Astrocyte of the spinal cord (primary cell): ENCODE data around the gene LSG1.

Source experiments
- DNase-seq: peaks from one replicate; pipeline ENCODE4 v3.0.0; 2011; ENCODE audit warnings: low read depth, low spot score
- H3K4me3 ChIP-seq: 2 replicates; pipeline ENCODE4 v1.5.1; 2011; ENCODE audit warnings: low read depth, mild to moderate bottlenecking, low read length, moderate library complexity
- in situ Hi-C: cut with HindIII; loops from 2 replicates; pipeline ENCODE4 v1.10.0; 2017; ENCODE audit warnings: low sequenced_read_pairs
- TF ChIP-seq, protein P1 (sequence below): IDR thresholded peaks from 2 replicates; pipeline ENCODE4 v1.5.1; 2012; ENCODE audit warnings: low read depth, mild to moderate bottlenecking, low read length, inconsistent platforms

Gene LSG1

DNA sequence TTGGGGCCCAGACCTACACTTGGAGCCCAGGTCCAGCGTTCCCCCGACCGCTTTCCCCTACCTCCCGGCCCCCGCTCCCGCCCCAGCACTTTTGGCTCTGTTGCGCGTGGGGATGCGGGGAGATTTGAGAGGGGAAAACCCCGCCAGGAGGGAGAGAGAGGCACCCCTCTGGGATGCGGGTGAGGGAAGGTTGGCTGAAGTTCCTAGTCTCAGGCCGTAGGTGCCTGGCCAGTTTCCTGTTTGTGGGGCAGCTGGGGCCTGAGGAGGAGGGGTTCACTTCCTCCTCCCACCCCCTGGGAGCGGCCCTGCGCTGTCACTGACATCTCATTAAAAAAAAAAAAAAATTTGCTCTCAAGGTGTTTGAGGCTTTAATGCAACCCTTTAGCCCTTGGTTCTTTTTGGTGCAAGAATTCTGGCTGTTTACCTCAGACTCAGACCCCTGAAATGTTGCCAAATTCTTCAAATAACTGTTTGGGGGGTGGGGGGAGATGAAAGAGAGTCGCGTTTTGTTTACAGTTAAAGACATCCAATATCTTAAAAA is 16.3 kb upstream of the LSG1 start:
- DNase-seq, result peak; percentile 29
- peak overlapping the region; percentile 86 for H3K4me3 ChIP-seq
- in situ Hi-C loops, result loop anchor here (10.0 kb wide), 1 partner anchor 567 kb away; no protein-coding TSS in a partner anchor

DNA sequence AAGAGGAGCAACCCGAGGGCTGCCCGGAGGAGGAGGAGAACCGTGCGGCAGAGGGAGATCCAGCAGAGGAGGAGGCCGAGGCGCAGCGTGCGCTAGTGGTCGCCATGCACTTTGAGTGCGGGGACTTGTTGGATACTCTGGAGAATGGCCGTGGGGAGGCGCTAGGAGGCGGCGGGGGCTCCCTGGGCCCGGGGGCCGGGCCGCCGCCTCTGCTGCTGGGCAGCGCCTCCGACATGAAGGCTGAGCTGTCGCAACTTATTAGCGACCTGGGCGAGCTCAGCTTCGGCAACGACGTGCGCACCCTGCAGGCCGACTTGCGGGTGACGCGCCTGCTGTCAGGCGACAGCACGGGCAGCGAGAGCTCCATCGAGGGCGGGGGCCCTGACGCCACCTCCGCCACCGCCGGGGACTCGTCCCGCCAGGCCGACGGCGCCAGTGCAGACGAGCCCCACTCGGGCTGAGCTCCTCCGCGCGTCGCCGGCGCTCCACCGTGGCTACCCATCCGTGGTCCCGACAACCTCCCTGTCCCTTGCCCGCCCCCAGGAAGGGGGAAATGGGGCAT is 15.7 kb upstream of the LSG1 start:
- DNase-seq, result peak; percentile 68
- in situ Hi-C loops, result loop anchor here (10.0 kb wide), 1 partner anchor 567 kb away; no protein-coding TSS in a partner anchor
- H3K4me3 ChIP-seq, result peak overlapping the region; percentile 86
- TF ChIP-seq, protein P1, sequence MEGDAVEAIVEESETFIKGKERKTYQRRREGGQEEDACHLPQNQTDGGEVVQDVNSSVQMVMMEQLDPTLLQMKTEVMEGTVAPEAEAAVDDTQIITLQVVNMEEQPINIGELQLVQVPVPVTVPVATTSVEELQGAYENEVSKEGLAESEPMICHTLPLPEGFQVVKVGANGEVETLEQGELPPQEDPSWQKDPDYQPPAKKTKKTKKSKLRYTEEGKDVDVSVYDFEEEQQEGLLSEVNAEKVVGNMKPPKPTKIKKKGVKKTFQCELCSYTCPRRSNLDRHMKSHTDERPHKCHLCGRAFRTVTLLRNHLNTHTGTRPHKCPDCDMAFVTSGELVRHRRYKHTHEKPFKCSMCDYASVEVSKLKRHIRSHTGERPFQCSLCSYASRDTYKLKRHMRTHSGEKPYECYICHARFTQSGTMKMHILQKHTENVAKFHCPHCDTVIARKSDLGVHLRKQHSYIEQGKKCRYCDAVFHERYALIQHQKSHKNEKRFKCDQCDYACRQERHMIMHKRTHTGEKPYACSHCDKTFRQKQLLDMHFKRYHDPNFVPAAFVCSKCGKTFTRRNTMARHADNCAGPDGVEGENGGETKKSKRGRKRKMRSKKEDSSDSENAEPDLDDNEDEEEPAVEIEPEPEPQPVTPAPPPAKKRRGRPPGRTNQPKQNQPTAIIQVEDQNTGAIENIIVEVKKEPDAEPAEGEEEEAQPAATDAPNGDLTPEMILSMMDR, result peak; percentile 18

More for the DNA sequence above, 16.3 kb upstream of the LSG1 start:
- TF ChIP-seq, protein P1, result no peak

DNA sequence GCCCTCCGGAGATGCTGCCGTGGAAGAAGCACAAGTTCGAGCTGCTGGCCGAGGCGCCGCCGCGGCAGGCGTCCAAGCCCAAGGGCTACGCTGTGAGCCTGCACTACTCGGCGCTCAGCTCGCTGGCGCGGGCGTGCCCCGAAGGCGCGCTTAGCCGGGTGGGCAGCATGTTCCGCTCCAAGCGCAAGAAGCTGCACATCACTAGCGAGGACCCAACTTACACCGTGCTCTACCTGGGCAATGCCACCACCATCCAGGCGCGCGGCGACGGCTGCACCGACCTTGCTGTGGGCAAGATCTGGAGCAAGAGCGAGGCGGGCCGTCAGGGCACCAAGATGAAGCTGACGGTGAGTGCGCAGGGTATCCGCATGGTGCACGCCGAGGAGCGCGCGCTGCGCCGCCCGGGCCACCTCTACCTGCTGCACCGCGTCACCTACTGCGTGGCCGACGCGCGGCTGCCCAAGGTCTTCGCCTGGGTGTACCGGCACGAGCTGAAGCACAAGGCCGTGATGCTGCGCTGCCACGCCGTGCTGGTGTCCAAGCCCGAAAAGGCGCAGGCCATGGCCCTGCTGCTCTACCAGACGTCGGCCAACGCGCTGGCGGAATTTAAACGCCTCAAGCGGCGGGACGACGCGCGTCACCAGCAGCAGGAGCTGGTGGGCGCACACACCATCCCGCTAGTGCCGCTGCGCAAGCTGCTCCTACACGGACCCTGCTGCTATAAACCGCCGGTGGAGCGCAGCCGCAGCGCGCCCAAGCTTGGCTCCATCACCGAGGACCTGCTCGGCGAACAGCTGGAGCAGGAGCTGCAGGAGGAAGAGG is 15.0 kb upstream of the LSG1 start:
- TF ChIP-seq, protein P1, result no peak
- peak; percentile 54 for DNase-seq
- in situ Hi-C loops, result loop anchor here (10.0 kb wide), 1 partner anchor 568 kb away; no protein-coding TSS in a partner anchor
- peak overlapping the region; percentile 86 for H3K4me3 ChIP-seq

DNA sequence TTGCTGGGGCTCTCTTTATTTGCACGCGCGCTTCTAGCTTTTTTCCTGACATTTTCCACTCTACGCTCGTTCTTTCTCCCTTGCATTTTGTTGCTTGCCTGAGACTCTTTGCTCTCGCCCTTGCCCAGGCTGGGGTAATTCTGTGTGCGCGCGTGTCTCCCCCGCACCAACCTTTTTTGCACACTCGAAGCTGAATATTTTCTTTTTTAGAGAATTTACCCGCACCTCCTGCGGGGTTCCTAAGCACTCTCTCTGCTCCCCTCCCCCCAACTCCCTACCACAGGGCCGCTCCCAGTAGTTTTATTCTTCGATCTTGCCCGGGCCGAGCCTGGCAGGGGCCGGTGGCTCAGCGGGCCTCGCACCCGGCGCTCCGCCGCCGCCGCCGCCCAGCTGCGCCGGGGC is 14.4 kb upstream of the LSG1 start:
- TF ChIP-seq, protein P1, result no peak
- DNase-seq, result no peak
- in situ Hi-C loops, result loop anchor here (10.0 kb wide), 1 partner anchor 568 kb away; no protein-coding TSS in a partner anchor
- peak overlapping the region; percentile 86 for H3K4me3 ChIP-seq

DNA sequence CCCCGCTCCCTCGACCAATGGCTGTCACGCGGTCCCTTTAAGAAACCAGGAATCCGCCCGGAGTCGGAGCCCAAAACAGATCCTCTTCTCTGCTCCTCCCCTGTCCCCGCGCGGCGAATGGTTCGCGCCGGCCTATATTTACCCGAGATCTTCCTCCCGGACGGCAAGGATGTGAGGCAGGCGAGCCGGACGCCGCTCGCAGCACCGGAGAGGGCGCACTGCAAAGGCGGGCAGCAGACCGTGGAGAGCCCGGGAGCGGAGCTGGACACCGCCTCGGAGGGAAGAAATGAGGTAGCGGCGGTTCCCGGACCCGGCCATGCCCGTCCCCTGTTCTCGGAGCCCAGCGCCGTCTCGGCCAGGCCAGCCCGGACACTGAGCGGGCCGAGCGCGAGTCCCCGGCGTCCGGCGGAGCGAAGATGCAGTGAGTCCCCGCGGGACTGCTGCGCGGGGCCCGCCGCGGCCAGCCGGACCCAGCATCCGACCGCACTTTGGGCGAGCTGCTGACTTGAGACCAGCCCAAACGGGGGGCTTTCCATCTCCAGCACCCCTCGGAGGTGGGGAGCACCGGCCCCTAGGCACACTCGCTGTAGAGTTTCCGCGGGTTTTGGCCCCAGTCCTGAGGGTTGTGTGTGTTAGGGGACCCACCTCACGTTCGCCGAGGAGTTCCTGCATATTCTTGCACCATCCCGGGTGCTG is 13.9 kb upstream of the LSG1 start, which contains the start of gene FAM43A:
Gene FAM43A, plus strand, starts transcription at position 166 of the 696 bp plus-strand sequence. CDS start 944 bp downstream, outside the sequence.
- peak; percentile 98 for DNase-seq
- TF ChIP-seq, protein P1, result peak; percentile 40
- peak within 1 kb of the TSS; percentile 86 for H3K4me3 ChIP-seq
- in situ Hi-C loops, result loop anchor here (10.0 kb wide), 1 partner anchor 569 kb away; no protein-coding TSS in a partner anchor
